HL-60 (cell line): Measurements from ENCODE around the gene FILIP1L.

Experiments used
- DNase-seq, 2 experiments: peaks; one replicate each; pipeline ENCODE4 v3.0.0-alpha.2; 2010 to 2020; ENCODE audit warnings: low read depth in 1 of 2, low spot score in 1 of 2
- H3K27ac ChIP-seq: fragments of 250-450 bp; sonication (Bioruptor Pico); replicated peaks from 2 replicates; pipeline ENCODE4 v1.5.1; 2020; ENCODE audit warnings: mild to moderate bottlenecking, moderate library complexity
- H3K27me3 ChIP-seq: fragments of 250-450 bp; sonication (Bioruptor Pico); 2 replicates; pipeline ENCODE4 v1.5.1; 2021; ENCODE audit warnings: mild to moderate bottlenecking, moderate library complexity; ENCODE audit not compliant: insufficient read depth, poor library complexity, severe bottlenecking
- H3K4me3 ChIP-seq: replicated peaks from 2 replicates; pipeline ENCODE4 v1.5.1; 2011; ENCODE audit warnings: mild to moderate bottlenecking, control low read depth, low read length; ENCODE audit not compliant: insufficient read depth
- GABPA ChIP-seq: IDR thresholded peaks from 2 replicates; pipeline ENCODE4 v1.6.1; 2012; ENCODE audit warnings: low read depth
- POLR2AphosphoS5 ChIP-seq: IDR thresholded peaks from 2 replicates; pipeline ENCODE4 v1.6.1; 2012; ENCODE audit warnings: low read depth
- SPI1 ChIP-seq: IDR thresholded peaks from 2 replicates; pipeline ENCODE4 v1.6.1; 2012; ENCODE audit warnings: low read depth, mild to moderate bottlenecking, borderline replicate concordance
- TF ChIP-seq, protein P1 (sequence below): IDR thresholded peaks from one replicate; pipeline ENCODE4 v1.5.1; 2011; ENCODE audit warnings: low read length, control low read depth, inconsistent platforms; ENCODE audit not compliant: insufficient read depth
- TF ChIP-seq, protein P2 (sequence below): IDR thresholded peaks from 2 replicates; pipeline ENCODE4 v1.6.1; 2012; ENCODE audit warnings: low read depth; ENCODE audit not compliant: insufficient replicate concordance

Gene FILIP1L

DNA sequence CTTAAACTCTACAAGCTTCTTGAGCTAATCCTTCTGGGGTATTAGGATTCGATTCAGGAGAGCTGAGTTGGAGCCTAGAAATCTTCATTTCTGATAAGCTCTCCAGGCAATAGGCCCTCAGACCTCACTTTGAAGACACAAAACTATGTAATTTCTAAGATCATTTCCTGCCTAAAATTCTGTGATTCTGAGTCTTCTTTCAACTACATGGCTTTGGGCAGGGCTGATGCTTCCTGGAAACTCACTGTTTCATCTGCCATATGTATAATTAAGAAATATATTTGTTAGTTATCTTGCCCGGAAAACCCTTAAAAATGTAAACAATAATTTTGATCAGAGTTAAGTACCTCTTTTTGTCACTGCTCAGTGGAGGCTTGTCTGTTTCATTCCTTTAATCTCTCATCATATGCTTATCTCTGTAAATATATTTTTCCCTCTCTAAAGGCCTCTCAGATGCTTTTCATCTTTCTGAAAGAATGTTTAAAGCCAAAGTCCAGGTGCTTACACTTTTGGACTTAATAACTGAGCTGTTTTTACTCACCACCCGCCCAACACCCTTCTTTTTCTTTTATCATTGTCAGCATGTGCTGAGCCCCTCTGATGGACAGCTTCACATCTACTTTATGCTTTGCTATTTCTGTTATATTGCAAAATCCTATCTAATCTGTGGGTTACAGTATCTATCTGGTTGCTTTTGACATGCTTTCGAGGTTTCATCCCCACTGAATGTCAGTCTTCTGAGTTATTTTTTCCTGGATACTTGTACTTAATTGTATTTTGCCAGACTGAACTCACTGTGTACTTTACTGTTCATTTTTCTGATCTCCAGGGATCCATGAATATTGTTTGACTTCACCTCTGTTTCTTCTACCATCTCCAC lies 38.2 kb downstream of the FILIP1L start:
- Histone ChIP-seq H3K4me3 (no peak overlapping the region), H3K27ac (peak overlapping the region; percentile 93), H3K27me3 (no peaks in the 10 kb centered on the region)
- no peak for DNase-seq
- TF ChIP-seq, protein P1, sequence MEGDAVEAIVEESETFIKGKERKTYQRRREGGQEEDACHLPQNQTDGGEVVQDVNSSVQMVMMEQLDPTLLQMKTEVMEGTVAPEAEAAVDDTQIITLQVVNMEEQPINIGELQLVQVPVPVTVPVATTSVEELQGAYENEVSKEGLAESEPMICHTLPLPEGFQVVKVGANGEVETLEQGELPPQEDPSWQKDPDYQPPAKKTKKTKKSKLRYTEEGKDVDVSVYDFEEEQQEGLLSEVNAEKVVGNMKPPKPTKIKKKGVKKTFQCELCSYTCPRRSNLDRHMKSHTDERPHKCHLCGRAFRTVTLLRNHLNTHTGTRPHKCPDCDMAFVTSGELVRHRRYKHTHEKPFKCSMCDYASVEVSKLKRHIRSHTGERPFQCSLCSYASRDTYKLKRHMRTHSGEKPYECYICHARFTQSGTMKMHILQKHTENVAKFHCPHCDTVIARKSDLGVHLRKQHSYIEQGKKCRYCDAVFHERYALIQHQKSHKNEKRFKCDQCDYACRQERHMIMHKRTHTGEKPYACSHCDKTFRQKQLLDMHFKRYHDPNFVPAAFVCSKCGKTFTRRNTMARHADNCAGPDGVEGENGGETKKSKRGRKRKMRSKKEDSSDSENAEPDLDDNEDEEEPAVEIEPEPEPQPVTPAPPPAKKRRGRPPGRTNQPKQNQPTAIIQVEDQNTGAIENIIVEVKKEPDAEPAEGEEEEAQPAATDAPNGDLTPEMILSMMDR: no peak
- TF ChIP-seq SPI1 (no peak), GABPA (no peak), POLR2AphosphoS5 (no peak)
- TF ChIP-seq, protein P2, sequence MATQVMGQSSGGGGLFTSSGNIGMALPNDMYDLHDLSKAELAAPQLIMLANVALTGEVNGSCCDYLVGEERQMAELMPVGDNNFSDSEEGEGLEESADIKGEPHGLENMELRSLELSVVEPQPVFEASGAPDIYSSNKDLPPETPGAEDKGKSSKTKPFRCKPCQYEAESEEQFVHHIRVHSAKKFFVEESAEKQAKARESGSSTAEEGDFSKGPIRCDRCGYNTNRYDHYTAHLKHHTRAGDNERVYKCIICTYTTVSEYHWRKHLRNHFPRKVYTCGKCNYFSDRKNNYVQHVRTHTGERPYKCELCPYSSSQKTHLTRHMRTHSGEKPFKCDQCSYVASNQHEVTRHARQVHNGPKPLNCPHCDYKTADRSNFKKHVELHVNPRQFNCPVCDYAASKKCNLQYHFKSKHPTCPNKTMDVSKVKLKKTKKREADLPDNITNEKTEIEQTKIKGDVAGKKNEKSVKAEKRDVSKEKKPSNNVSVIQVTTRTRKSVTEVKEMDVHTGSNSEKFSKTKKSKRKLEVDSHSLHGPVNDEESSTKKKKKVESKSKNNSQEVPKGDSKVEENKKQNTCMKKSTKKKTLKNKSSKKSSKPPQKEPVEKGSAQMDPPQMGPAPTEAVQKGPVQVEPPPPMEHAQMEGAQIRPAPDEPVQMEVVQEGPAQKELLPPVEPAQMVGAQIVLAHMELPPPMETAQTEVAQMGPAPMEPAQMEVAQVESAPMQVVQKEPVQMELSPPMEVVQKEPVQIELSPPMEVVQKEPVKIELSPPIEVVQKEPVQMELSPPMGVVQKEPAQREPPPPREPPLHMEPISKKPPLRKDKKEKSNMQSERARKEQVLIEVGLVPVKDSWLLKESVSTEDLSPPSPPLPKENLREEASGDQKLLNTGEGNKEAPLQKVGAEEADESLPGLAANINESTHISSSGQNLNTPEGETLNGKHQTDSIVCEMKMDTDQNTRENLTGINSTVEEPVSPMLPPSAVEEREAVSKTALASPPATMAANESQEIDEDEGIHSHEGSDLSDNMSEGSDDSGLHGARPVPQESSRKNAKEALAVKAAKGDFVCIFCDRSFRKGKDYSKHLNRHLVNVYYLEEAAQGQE: no peak

DNA sequence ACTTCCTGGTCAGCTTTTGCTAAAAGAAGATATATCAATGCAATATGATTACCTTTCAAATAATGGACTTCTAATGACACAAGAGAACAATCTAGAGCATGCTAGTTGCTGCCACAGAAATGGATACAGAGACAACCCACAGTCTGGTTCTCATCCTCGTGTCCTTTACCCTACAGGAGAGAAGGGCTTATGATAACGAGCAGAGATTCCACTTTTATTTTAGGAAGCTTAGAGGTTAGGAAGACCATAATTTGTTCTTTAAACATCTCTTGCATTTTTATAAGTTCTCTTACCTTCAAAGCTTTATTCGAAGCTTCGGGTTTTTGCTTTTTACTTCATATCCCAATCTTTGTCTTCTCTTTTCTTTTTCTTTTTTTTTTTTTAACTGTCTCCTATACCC lies 39.1 kb downstream of the FILIP1L start:
- H3K4me3 ChIP-seq: no peak overlapping the region
- peak overlapping the region; percentile 93 for H3K27ac ChIP-seq
- TF ChIP-seq POLR2AphosphoS5 (no peak), GABPA (no peak), SPI1 (no peak)
- TF ChIP-seq, protein P2: no peak
- TF ChIP-seq, protein P1: no peak
- H3K27me3 ChIP-seq: no peaks in the 10 kb centered on the region
- DNase-seq: no peak

DNA sequence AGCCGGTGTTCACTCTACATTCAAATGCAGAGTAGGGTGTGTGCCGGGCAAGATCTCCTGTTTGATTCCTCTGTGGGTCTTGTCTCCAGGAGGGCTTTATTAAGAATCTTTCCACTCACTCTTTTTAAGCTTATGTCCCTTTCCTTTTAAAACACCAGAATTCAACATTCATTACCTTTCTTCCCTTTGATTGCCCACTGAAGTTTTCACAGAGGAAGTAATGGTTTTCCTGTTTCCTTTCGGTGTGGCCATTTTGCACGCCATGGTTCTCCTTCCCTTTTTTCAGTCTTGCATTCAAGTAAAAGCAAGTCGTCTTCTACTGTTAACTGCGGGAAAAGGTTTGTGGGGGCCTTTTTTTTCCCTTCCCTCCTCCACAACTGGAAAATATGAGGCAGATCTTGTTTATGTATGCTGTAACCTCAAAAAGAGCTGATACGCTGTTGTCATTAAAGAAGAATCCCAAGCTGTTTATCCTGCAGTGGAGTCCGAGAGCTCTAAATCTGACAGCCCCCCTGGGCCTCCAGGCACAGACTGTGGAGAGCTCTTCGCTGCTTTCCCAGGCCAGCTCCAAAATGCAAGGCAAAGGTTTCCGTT lies 40.5 kb downstream of the FILIP1L start:
- Histone ChIP-seq H3K27ac (peak overlapping the region; percentile 93), H3K27me3 (no peaks in the 10 kb centered on the region), H3K4me3 (no peak overlapping the region)
- TF ChIP-seq, protein P1: no peak
- peak; percentile 77 for TF ChIP-seq SPI1
- TF ChIP-seq, protein P2: no peak
- TF ChIP-seq POLR2AphosphoS5: peak; percentile 66
- peak; percentile 47; the same call in 1 of the 2 replicates for TF ChIP-seq GABPA
- DNase-seq: peak in 1 of 2 experiments; percentile 86
